Kidney epithelial cell (primary cell): ENCODE measurements around the gene REV3L. TPM values are rescaled to one million over a fixed set of nuclear protein-coding genes. Genes with fewer than 3 reads are reported as not detected.
"Not testable (repeated sequence)": the region's sequence is repeated elsewhere in the genome, so short reads cannot be mapped to it uniquely, and the experiment has no call there.

Experiments
- DNase-seq: peaks from one replicate; pipeline ENCODE4 v3.0.0-alpha.2; 2010; ENCODE audit warnings: low read depth
- H3K27me3 ChIP-seq: 2 replicates; pipeline ENCODE4 v1.6.0; 2011; ENCODE audit warnings: low read length; ENCODE audit not compliant: control insufficient read depth, insufficient read depth
- H3K36me3 ChIP-seq: 2 replicates; pipeline ENCODE4 v1.5.1; 2011; ENCODE audit warnings: low read length; ENCODE audit not compliant: control insufficient read depth, insufficient read depth
- H3K4me3 ChIP-seq: 2 replicates; pipeline ENCODE4 v1.5.1; 2011; ENCODE audit warnings: low read depth, mild to moderate bottlenecking, control low read depth, low read length
- CTCF ChIP-seq: IDR thresholded peaks from 2 replicates; pipeline ENCODE4 v1.5.1; 2011; ENCODE audit warnings: mild to moderate bottlenecking, moderate library complexity, low read length, control low read depth, inconsistent platforms; ENCODE audit not compliant: insufficient read depth, poor library complexity, severe bottlenecking
- total RNA-seq: library from RNA; depleted of rRNA; stranded (reverse); fragments of >200 nt; gene quantifications from 2 replicates; pipeline ENCODE4 v1.2.3, GENCODE V29; 2015

REV3L gene
- total RNA-seq, 1 donor from 2014 or later, result 35.7 TPM

- peak; percentile 96 for TF ChIP-seq CTCF
- H3K27me3 ChIP-seq, result no peaks in the 10 kb centered on the region
- H3K4me3 ChIP-seq, result peak overlapping the region; percentile 60
- no peaks in the 10 kb centered on the region for H3K36me3 ChIP-seq
- peak; percentile 99 for DNase-seq
Measured at GRCh38 chr6:111259089-111259831, 223.8 kb downstream of the REV3L start.

GRCh38 chr6:111258615-111259088 lies 224.4 kb downstream of the REV3L start:
- TF ChIP-seq CTCF, result no peak
- no peak for DNase-seq
- Histone ChIP-seq H3K27me3 (no peaks in the 10 kb centered on the region), H3K4me3 (peak overlapping the region; percentile 24), H3K36me3 (no peaks in the 10 kb centered on the region)

- TF ChIP-seq CTCF, result no peak
- DNase-seq, result no peak
- Histone ChIP-seq H3K27me3 (no peaks in the 10 kb centered on the region), H3K4me3 (no peak overlapping the region), H3K36me3 (no peaks in the 10 kb centered on the region)
Measured at GRCh38 chr6:111258010-111258409, 225.0 kb downstream of the REV3L start.

- no peak for DNase-seq
- H3K27me3 ChIP-seq, result no peaks in the 10 kb centered on the region
- peak; percentile 17 for TF ChIP-seq CTCF
- no peaks in the 10 kb centered on the region for H3K36me3 ChIP-seq
- no peak overlapping the region for H3K4me3 ChIP-seq
Measured at GRCh38 chr6:111256646-111257045, 226.4 kb downstream of the REV3L start.

GRCh38 chr6:111255838-111256237 lies 227.2 kb downstream of the REV3L start:
- H3K4me3 ChIP-seq, H3K36me3 ChIP-seq, DNase-seq, H3K27me3 ChIP-seq: not testable (repeated sequence)

DNA sequence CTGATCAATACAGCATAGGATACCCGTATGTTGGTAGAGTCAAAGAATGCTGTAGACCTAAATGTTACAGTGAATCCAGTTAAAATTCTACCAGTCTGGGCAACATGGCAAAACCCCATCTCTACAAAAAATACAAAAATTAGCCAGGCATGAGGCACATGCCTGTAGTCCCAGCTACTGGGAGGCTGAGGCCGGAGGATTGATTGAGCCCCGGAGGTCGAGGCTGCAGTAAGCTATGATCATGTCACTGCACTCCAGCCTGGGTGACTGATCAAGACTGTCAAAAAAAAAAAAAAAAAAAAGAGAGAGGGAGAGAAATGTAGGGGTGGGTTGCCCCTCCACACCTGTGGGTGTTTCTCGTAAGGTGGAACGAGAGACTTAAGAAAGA lies 228.2 kb downstream of the REV3L start:
- Histone ChIP-seq H3K36me3 (no peaks in the 10 kb centered on the region), H3K4me3 (no peak overlapping the region), H3K27me3 (no peaks in the 10 kb centered on the region)
- no peak for TF ChIP-seq CTCF
- no peak for DNase-seq
